GM12891 (cell line): ENCODE measurements around the gene KDM1B. TPM values are rescaled to one million over a fixed set of nuclear protein-coding genes. Genes with fewer than 3 reads are reported as not detected.

Experiments
- DNase-seq: peaks from one replicate; pipeline ENCODE4 v3.0.0; 2011; ENCODE audit warnings: low spot score; ENCODE audit not compliant: insufficient read length
- FAIRE-seq: peaks from 2 replicates; lab custom pipeline; 2011; peaks lifted over from hg19 to GRCh38; lab: Jason Lieb, UNC
- PAX5 ChIP-seq: IDR thresholded peaks from 2 replicates; pipeline ENCODE4 v1.6.1; 2011; ENCODE audit warnings: low read length, moderate library complexity, mild to moderate bottlenecking; ENCODE audit not compliant: insufficient read depth, severe bottlenecking
- POLR2A ChIP-seq: IDR thresholded peaks from 2 replicates; pipeline ENCODE4 v1.6.1; 2011; ENCODE audit warnings: low read depth, low read length, control low read depth
- POLR2AphosphoS5 ChIP-seq: IDR thresholded peaks from 2 replicates; pipeline ENCODE4 v1.6.1; 2011; ENCODE audit warnings: low read depth, low read length, control low read depth
- POU2F2 ChIP-seq: IDR thresholded peaks from 2 replicates; pipeline ENCODE4 v1.6.1; 2011; ENCODE audit warnings: low read depth, mild to moderate bottlenecking, control low read depth, low read length, moderate library complexity
- SPI1 ChIP-seq: IDR thresholded peaks from 2 replicates; pipeline ENCODE4 v1.6.1; 2011; ENCODE audit warnings: low read depth, low read length, control low read depth
- TAF1 ChIP-seq: IDR thresholded peaks from 2 replicates; pipeline ENCODE4 v1.6.1; 2011; ENCODE audit warnings: low read depth, low read length, control low read depth
- polyA plus RNA-seq: library from polyadenylated mRNA; unstranded; fragments of >200 nt; gene quantifications from one replicate; pipeline ENCODE4 v1.2.1, GENCODE V29; 2012; ENCODE audit warnings: low read depth, missing spikeins, inconsistent platforms; ENCODE audit not compliant: missing spikeins

KDM1B gene, protein sequence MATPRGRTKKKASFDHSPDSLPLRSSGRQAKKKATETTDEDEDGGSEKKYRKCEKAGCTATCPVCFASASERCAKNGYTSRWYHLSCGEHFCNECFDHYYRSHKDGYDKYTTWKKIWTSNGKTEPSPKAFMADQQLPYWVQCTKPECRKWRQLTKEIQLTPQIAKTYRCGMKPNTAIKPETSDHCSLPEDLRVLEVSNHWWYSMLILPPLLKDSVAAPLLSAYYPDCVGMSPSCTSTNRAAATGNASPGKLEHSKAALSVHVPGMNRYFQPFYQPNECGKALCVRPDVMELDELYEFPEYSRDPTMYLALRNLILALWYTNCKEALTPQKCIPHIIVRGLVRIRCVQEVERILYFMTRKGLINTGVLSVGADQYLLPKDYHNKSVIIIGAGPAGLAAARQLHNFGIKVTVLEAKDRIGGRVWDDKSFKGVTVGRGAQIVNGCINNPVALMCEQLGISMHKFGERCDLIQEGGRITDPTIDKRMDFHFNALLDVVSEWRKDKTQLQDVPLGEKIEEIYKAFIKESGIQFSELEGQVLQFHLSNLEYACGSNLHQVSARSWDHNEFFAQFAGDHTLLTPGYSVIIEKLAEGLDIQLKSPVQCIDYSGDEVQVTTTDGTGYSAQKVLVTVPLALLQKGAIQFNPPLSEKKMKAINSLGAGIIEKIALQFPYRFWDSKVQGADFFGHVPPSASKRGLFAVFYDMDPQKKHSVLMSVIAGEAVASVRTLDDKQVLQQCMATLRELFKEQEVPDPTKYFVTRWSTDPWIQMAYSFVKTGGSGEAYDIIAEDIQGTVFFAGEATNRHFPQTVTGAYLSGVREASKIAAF
- 13.1 TPM for polyA plus RNA-seq

GRCh38 chr6:18155150-18155863 is at the start of gene KDM1B:
Gene KDM1B, plus strand, starts transcription at chr6:18155422. Its CDS starts 4,474 bp downstream, at chr6:18159896.
- peak; percentile 91 for FAIRE-seq
- 0 out of 2 replicates have a peak, but pooled peaks have one; percentile 38 for TF ChIP-seq POLR2AphosphoS5
- no peak for TF ChIP-seq TAF1
- peak; percentile 18; the same call in 1 of the 2 replicates for TF ChIP-seq POU2F2
- TF ChIP-seq SPI1: peak; percentile 62
- peak; percentile 93 for DNase-seq

- TF ChIP-seq PAX5: no peak
- TF ChIP-seq POLR2AphosphoS5: no peak
- TF ChIP-seq POLR2A: no peak
- FAIRE-seq (no peak), DNase-seq (no peak)
Measured at GRCh38 chr6:18107061-18107460, 48.2 kb upstream of the KDM1B start.

GRCh38 chr6:18110162-18110561 is 45.1 kb upstream of the KDM1B start:
- TF ChIP-seq TAF1: no peak
- no peak for TF ChIP-seq POLR2AphosphoS5
- no peak for TF ChIP-seq POU2F2

GRCh38 chr6:18115356-18115755 is 39.9 kb upstream of the KDM1B start:
- no peak for DNase-seq
- no peak for FAIRE-seq
- TF ChIP-seq POU2F2: no peak
- peak; percentile 36; the same call in 1 of the 2 replicates for TF ChIP-seq SPI1
- no peak for TF ChIP-seq PAX5
- no peak for TF ChIP-seq TAF1

More at GRCh38 chr6:18110162-18110561, 45.1 kb upstream of the KDM1B start:
- DNase-seq (no peak), FAIRE-seq (no peak)

- DNase-seq (no peak), FAIRE-seq (no peak)
- TF ChIP-seq POLR2AphosphoS5 (no peak), POLR2A (no peak), POU2F2 (no peak), PAX5 (no peak), SPI1 (no peak), TAF1 (no peak)
Measured at GRCh38 chr6:18117136-18117535, 38.1 kb upstream of the KDM1B start.

DNA sequence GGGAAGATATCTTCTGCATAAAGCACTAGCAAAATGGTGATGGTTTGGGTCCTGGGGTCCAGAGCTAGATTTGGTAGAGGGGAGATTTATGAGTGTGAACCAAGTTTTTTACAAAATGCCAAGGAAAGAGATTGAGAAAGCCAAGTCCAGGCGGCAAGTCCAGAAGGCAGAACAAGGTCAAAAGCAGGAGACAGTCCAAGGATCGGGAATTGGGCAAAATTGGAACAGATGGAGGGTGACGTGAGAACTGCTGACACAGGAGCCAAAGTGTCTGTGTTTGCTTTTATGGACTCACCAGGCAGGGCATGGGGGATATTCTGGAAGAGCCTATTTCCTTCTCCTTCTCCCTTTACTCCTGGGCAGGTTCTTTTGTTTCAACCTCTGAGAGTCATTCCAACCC is 36.9 kb upstream of the KDM1B start:
- FAIRE-seq (no peak), DNase-seq (no peak)
- TF ChIP-seq POLR2AphosphoS5 (no peak), TAF1 (no peak), PAX5 (no peak)

GRCh38 chr6:18119236-18119635 is 36.0 kb upstream of the KDM1B start:
- no peak for FAIRE-seq
- DNase-seq: no peak
- no peak for TF ChIP-seq PAX5
- TF ChIP-seq POLR2AphosphoS5: no peak

DNA sequence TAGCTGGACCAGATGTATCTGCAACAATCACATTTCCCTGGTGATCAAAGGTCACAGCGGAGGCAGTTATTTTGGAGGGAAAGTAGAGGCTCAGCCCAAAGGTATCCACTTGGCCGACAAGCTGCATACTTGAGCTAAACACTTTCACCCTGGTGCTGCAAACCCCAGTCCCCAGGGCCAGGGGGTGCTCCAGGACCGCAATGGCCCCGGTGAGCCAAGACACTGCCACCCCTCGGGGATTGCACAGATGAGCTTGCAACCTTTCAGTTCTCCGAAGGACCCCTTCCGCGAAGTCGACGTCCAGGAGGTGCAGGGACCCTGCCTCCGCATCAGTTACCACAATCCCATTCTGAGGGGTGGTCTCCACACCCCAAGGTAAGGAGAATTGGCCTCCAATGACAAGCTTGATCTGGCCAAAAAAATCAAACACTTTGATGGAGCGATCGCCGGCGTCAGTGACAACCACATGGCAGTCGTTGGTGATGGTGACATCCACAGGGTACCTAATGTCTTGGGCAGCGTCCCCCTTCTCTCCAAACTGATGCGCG is 33.6 kb upstream of the KDM1B start:
- no peak for TF ChIP-seq PAX5
- no peak for FAIRE-seq
- DNase-seq: no peak

- peak; percentile 96 for FAIRE-seq
Measured at GRCh38 chr6:18122128-18123093, 32.8 kb upstream of the KDM1B start, which contains the start of gene NHLRC1. Gene NHLRC1, minus strand, starts transcription at chr6:18122677. Its CDS starts 71 bp downstream, at chr6:18122606.

More at GRCh38 chr6:18122128-18123093, 32.8 kb upstream of the KDM1B start, which contains the start of gene NHLRC1:
- peak; percentile 79 for DNase-seq
- TF ChIP-seq TAF1 (no peak), PAX5 (peak; percentile 99)
